ENCODE results near the gene RALGPS1.

The RALGPS1 gene

GRCh38 chr9:126879288-126879687 is 35.3 kb upstream of the RALGPS1 start:
- H3K27ac ChIP-seq: no peak overlapping the region
- TF ChIP-seq ZFX (IDR thresholded peaks at IDR 0.05) (no peak), CTCF (conservative IDR thresholded peaks at IDR 0.05) (no peak)

GRCh38 chr9:126880226-126880946 is 34.2 kb upstream of the RALGPS1 start:
- TF ChIP-seq ZFX (IDR thresholded peaks at IDR 0.05): no peak
- TF ChIP-seq CTCF (conservative IDR thresholded peaks at IDR 0.05): no peak
- no peak overlapping the region for H3K27ac ChIP-seq

- H3K27ac ChIP-seq: no peak overlapping the region
- TF ChIP-seq ZFX (IDR thresholded peaks at IDR 0.05): no peak
- TF ChIP-seq CTCF (conservative IDR thresholded peaks at IDR 0.05): no peak
These were observed 33.6 kb upstream of the RALGPS1 start for GRCh38 chr9:126880947-126881332.

- H3K27ac ChIP-seq: no peak overlapping the region
- TF ChIP-seq ZFX (IDR thresholded peaks at IDR 0.05) (no peak), CTCF (conservative IDR thresholded peaks at IDR 0.05) (no peak)
These were observed 31.8 kb upstream of the RALGPS1 start for GRCh38 chr9:126882746-126883145.

GRCh38 chr9:126883636-126884035 is 30.9 kb upstream of the RALGPS1 start:
- TF ChIP-seq CTCF (conservative IDR thresholded peaks at IDR 0.05): no peak
- no peak for TF ChIP-seq ZFX (IDR thresholded peaks at IDR 0.05)
- no peak overlapping the region for H3K27ac ChIP-seq

- H3K27ac ChIP-seq: no peak overlapping the region
- TF ChIP-seq ZFX (IDR thresholded peaks at IDR 0.05) (no peak), CTCF (conservative IDR thresholded peaks at IDR 0.05) (no peak)
These were observed 29.4 kb upstream of the RALGPS1 start for GRCh38 chr9:126885131-126885641.

GRCh38 chr9:126886034-126886822 is 28.4 kb upstream of the RALGPS1 start:
- no peak for TF ChIP-seq CTCF (conservative IDR thresholded peaks at IDR 0.05)
- no peak for TF ChIP-seq ZFX (IDR thresholded peaks at IDR 0.05)
- H3K27ac ChIP-seq: no peak overlapping the region
